Left ventricle myocardium superior (tissue), 1 donor: ENCODE measurements around the gene CCDC124. TPM values are rescaled to one million over a fixed set of nuclear protein-coding genes. Genes with fewer than 3 reads are reported as not detected.

Source experiments
- ATAC-seq: fragments of 200-7000 bp; cut with Tn5 transposase; one replicate; pipeline ENCODE4 v1.9.1; 2020; ENCODE audit warnings: mild to moderate bottlenecking, moderate library complexity
- DNase-seq: peaks from one replicate; pipeline ENCODE4 v3.0.0-alpha.2; 2020
- intact Hi-C: fragments of 100-400 bp; cut with micrococcal nuclease; formaldehyde crosslinking; loops from one replicate; pipeline ENCODE4 v1.11.0; 2022
- total RNA-seq: library from RNA; stranded (reverse); fragmentation: NEBNext Ultra II Directional; extraction: Animal tissue kit (Norgen Biotek cat#: 25700); gene quantifications from one replicate; pipeline ENCODE4 v1.2.1, GENCODE V29; 2021
- donor health status: DM: no; HTN: yes; CAD: no; lungs with severe emphysema.

The CCDC124 gene
- total RNA-seq, 1 donor from 2014 or later: 83.9 TPM

DNA sequence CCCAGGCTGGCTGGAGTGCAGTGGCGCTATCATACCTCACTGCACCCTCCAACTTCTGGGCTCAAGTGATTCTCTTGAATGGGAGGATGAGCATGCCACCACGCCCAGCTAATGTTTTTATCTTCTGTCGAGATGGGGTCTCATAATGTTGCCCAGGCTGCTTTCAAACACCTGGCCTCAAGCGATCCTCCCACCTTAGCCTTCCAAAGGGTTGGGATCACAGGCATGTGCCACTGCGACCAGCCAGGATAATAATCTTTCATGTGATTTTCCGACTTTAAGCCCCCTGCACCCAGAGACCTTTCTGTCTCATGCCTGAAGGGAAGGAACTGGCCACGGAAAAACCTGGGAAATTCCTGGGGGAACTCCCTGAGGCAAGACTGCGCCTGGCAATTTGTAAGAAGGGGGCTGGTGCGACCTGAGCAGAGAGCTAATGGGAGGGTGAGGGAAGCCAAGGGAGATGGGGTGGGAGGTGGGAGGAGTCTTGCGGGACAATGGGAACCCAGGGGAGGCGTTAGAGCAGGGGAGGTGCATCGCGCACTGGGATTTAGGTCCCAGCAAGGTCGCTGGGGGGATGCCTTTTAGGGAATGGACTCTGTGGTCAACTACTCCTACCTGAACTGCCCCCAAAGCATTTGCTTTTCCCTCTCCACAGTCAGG, 1.2 kb upstream of the CCDC124 start:
- DNase-seq (no peak), ATAC-seq (peak; percentile 5)
- intact Hi-C loops: no loop called here

DNA sequence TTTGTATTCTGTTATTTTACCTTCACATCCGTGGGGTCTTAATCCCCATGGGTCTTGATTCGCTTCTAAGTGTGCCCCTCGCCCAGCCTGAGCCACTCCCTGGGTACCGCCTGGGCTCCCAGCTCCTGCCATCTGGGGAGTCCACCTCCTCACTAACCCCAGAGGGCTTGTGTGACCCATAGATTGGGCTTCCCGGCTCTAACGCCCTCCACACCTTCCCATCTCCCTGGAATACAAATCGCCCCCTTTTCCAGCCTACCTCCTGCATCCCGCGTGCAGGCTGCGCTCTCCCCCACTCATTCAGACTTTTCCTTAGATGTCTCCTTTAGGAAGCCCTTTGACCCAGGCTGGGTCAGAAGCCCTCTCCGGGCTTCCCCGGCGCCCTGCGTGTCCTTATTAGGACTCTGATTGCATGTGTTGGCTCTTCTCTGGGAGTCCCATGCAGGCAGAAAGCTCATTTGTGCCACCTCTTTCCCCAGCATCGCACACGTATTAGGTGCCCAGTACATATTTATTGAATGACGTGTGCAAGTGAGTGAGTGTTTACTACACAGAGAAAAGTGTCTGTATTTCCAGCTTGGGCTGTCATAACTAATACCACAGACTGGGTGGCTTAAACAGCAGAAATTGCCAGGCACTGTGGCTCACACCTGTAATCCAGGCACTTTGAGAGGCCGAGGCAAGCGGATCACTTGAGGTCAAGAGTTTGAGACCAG, 757 bp downstream of the CCDC124 start:
- ATAC-seq: no peak
- intact Hi-C loops: no loop called here
- no peak for DNase-seq

DNA sequence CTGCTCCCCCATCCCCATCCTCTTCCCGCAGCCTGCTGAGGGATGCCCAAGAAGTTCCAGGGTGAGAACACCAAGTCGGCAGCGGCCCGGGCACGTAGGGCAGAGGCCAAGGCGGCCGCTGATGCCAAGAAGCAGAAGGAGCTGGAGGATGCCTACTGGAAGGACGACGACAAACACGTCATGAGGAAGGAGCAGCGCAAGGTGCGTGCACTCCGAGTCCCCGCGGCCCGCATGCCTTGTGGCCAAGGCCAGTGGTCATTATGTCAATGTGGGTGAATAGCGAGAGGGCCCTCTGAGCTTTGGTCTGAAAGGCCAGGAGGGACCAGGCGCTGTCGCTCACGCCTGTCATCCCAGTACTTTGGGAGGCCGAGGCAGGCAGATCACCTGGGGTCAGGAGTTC, 3.6 kb downstream of the CCDC124 start:
- no peak for ATAC-seq
- intact Hi-C loops: loop anchor here (5.0 kb wide), 1 partner anchor 61 kb away; no protein-coding TSS in a partner anchor
- no peak for DNase-seq

DNA sequence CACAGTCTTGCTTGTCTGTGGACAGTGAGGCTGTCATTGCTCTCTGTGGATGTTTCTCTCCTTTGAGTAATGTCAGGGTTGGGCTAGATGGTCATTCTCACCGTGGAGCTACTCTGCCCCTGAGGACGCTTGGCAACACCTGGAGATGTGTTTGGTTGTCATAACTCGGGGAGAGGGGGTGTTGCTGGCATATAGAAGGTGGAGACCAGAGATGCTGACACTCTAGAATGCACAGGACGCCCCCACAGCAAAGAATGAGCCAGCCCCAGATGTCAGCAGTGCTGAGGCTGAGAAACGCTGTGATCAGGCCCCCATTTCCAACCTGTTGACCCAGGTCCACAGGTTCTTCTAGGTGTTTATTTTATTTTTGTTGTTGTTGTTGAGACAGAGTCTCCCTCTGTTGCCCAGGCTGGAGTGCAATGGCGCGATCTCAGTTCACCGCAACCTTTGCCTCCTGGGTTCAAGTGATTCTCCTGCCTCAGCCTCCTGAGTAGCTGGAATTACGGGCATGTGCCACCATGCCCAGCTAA, 4.6 kb downstream of the CCDC124 start:
- no peak for DNase-seq
- intact Hi-C loops: loop anchor here (5.0 kb wide), 1 partner anchor 60 kb away; no protein-coding TSS in a partner anchor
- no peak for ATAC-seq

DNA sequence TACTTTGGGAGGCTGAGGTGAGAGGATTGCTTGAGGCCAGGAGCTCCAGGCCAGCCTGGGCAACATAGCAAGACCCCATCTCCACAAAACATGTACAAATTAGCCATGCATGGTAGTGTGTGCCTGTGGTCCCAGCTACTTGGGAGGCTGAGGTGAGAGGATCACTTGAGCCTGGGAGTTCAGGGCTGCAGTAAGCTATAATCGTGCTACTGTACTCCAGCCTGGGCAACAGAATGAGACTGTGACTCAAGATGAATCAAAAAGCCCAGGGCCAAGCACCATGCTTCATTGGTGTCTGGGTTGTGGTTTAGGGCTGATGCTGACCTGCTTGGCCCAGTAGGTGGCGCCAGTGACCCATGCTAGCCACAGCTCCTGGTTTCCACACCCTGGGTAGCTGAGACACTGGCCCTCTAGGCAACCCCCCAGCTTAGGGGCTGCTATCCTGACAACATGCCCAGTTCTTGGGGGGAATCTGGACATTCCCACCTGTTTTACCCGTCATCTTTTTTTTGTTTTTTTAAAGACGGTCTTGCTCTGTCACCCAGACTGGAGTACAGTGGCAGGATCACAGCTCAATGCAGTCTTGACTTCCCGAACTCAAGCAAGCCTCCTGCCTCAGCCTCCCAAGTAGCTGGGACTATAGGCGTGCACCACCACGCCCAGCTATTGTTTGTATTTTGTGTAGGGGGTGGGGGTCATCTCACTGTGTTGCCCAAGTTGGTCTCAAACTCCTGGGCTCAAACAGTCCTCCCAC, 5.5 kb downstream of the CCDC124 start:
- intact Hi-C loops: loop anchor here (5.0 kb wide), 1 partner anchor 59 kb away; no protein-coding TSS in a partner anchor

DNA sequence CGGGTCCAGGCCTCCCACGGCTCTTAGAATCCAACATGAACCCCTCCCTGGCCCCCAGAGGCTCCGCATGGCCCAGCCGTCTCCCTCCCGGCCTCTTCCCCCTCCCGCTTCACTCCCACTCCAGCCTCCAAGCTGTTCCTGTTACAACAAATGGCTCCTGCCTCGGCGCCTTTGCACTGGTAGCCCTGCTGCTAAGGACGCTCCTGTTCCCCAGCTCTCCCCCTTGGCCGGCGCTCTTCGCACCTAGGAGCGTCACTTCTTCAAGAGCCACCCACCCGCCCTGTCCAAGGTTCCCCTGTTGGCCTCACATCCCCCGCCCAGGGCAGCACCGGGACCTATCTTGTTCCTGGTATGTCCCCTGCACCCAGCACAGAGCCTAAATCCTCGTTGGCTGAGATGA, 9.4 kb downstream of the CCDC124 start:
- no peak for ATAC-seq

More for the DNA sequence above, 5.5 kb downstream of the CCDC124 start:
- ATAC-seq (peak; percentile 86), DNase-seq (peak; percentile 87)

DNA sequence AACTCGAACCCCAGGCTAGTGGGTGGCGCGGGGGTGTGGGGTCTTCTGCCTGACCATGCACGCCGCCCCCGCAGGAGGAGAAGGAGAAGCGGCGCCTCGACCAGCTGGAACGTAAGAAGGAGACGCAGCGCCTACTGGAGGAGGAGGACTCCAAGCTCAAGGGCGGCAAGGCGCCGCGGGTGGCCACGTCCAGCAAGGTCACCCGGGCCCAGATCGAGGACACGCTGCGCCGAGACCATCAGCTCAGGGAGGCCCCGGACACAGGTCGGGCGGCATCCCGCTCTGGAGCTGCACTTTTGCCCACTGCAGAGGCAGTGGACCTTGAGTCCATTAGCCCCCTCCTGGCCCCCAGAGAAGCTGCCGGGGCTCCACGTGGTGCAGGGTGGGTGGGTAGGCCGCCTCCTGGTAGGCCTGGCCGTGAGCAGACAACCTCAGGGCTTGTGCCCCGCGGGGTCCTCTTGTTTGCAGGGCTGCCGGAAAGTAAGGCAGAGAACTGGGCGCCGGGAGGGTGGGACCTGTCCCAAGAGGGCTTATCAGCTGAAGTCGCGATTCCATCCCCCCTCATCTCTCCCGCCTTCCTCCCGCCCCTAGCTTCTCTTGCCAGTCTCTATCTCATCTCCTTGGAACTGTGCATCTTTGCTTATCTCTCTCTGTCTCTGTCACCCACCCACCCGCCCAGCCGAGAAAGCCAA, 9.9 kb downstream of the CCDC124 start:
- no peak for DNase-seq
- intact Hi-C loops: no loop called here
- ATAC-seq: no peak

More for the DNA sequence above, 9.4 kb downstream of the CCDC124 start:
- intact Hi-C loops: no loop called here
- no peak for DNase-seq

DNA sequence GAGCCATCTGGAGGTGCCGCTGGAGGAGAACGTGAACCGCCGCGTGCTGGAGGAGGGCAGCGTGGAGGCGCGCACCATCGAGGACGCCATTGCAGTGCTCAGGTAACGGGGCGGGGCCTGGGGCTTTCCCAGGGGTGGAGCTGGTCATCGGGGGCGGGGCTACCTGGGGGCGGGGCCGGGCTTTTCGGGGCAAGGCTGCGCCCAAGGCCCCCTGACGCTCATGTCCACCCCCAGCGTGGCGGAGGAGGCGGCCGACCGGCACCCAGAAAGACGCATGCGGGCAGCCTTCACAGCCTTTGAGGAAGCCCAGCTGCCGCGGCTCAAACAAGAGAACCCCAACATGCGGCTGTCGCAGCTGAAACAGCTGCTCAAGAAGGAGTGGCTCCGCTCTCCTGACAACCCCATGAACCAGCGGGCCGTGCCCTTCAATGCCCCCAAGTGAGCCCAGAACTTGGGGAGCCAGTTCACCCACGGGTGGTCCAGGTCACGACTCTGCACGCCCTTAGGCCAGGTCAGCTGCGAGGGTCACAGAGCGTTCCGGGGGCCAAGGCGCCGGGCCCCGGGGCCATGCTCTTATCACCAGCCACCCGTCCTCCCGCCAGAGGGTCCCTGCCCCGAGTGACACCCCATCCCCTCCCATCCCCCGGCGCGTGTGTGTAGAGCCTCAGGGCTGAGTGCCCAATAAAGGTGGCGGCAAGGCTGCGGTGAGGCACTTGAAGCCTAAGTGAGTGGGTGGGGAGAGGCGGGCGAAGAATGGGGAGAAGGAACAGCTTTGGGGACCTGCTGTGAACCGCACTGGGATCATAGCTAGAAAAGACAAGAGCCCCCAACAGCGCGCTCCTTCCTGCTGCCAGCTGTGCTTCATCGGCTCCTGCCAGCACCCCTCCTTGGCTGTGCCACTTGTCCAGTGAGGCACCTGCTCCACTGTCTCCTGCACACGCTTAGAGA, 10.7 kb downstream of the CCDC124 start:
- intact Hi-C loops: no loop called here
- ATAC-seq (no peak), DNase-seq (no peak)

DNA sequence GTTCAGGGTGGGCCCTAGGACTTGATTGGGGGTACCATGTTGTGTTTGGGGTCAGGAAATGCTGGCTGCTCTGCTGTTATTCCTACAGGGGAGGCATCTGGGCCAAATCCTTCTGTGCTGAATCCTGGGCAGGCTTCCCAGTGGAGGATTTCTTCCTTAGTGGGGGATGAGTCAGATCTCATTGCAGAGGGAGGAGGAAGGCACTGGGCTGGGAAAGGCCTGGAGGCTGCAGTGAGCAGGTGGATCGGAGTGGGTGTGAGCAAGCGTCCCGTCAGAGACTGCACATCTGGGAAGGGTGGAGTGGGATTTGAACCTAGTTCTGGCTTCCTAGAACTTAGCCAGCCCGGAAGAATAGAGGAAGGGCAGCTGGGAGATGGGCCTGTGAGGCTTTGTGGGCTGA, 11.5 kb downstream of the CCDC124 start:
- intact Hi-C loops: no loop called here
- no peak for DNase-seq
- no peak for ATAC-seq

DNA sequence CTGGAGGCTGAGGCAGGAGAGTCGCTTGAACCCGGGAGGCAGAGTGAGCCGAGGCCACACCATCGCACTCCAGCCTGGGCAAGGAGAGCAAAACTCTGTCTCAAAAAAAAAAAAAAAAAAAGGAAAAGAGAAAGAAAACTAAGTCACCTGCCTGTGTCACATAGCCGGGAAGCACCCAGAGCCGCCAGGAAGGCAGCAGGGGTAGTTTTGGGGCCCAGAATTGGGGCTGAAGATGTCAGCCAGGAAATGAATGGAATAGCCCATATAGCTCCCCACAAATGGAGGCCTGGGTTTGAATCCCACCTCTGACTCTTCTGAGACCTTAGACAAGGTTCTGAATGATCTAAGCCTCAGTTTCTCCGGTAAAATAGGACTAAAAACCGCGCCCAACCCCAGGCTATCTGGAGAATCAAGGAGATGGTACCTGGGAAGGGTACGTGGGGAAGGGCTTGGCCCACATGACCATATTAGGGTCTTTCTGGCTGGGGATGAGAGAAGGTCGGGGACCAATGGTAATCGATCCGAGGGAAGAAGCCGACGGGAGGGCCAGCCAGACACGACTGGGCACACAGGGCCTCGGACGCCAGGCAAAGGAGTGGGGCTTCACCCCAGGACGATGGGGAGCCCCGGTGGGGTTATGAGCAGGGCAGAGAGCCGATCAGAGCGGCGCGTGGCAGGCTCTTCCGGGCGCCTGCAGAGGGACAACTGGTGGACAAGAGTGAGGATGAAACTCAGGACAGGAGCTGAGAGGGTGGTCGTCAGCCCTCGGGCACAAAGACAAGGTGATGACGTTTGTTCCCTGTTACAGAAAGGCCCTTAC, 14.4 kb downstream of the CCDC124 start:
- DNase-seq: peak; percentile 46
- peak; percentile 49 for ATAC-seq
- intact Hi-C loops: no loop called here

DNA sequence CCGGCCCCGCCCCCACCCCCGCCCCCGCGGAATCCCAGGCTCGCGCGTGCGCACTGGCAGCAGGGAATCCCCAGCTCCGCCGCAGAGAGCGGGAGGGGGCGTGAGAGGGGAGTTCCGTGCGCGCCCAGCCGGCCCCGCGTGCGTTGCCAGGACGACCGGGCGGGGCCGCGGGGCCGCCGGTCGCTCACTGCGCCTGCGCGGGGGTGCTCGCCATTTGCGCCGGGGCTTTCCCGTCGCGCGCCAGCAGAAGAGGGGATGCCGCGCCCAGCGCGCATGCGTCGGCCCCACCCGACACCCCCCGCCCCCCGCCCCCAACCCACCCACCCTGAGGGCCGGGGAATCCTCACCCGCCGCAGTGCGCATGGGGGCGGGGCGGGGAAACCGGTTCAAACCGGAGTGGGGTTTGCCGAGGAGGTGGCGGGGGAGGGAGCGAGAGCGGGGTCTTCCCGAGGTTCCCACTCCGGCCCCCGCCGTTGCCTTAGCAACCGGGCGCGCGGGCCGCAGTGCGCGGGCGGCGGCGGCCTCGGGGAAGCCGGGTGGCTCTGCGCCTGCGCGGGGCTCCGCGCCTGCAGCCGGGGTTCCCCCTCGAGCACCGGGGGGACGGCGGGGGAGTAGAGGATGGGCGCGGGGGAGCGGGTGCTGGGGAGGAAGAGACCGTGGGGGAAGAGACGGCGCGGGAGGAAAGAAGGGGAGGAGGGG, 15.1 kb downstream of the CCDC124 start:
- intact Hi-C loops: no loop called here
- ATAC-seq (peak; percentile 90), DNase-seq (peak; percentile 95)

DNA sequence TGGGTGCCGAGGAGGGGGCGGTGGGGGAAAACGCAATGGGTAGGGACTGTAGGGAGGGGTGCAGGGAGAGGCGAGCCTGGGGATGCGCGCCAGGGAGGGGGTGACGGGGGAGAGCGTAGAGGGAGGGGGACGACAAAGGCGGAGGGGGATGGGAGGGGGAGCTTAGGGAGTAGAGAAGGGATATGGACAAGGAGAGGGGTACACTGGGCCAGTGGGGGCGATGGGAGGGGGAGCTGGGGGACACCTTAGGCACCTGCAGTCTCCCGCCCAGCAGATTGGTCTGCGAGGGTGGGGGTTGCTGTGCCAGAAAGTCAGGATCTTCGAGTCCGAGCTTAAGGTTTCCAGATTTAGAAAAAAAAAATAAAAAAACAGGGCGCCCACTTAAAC, 15.7 kb downstream of the CCDC124 start:
- ATAC-seq (no peak), DNase-seq (no peak)
- intact Hi-C loops: no loop called here

DNA sequence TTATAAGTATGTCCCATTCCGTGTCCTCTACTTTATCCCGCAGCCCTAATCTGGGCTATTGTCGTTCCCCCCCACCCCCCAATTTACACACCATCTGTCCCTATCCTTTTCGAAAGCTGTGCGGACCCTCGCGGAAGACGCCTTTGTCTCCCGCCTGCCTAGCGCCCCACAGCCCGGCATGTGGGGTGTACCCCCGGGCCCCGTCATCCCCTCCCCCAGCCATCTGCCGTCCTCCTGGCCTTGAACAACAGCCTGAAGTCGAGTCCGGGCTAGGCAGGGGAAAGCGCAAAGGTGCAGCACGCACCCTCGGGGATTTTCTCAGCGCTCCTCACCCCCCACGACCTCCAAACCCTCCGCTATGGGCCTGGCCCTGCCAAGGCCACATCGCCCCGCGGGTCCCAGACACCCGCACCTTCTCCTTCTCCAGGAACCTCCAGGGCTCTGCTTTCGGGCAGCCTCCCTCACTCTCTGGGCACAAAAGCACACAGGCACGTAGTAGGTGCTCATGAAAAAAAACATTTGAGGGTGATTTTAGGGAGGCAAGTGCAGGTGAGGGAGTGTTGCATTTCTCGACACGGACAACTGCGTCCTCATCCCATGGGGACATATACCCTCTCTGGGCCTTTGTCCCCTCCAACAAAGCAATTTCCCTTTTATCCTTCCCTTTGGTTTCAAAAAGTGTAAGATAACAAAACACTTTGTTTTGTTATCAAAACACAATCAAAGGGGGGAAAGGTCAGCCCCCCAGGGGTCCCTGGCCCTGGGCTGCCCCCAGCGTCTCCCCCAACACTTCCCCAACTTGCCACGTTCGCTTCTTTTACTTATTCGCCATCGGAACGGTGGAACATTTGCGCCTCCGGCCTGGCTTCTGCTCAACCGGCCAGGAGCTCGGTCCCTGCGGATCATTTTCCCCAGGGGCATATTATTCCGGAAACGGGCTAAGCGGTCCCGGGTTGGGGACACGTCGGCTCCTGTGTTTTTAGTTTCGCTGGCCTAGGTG, 16.4 kb downstream of the CCDC124 start:
- DNase-seq: no peak
- no peak for ATAC-seq
- intact Hi-C loops: no loop called here

DNA sequence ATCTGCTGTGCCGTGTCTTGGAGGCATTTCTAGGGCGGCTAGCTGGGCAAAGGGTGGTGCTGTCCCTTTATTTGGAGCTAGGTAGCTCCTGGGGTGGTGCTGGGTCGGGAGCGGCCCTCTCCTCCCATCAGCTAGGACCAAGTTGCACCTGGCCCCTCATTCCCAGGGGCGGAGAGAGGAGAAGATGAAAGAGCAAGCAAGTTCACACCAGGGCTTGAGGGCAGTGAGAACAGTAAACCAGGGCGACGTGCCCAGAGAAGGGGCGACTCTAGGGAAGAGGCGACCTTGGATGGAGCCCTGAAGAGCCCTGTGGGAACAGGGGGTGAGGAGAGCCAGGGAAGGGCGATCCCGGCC, 17.1 kb downstream of the CCDC124 start:
- intact Hi-C loops: no loop called here
- ATAC-seq (no peak), DNase-seq (no peak)

DNA sequence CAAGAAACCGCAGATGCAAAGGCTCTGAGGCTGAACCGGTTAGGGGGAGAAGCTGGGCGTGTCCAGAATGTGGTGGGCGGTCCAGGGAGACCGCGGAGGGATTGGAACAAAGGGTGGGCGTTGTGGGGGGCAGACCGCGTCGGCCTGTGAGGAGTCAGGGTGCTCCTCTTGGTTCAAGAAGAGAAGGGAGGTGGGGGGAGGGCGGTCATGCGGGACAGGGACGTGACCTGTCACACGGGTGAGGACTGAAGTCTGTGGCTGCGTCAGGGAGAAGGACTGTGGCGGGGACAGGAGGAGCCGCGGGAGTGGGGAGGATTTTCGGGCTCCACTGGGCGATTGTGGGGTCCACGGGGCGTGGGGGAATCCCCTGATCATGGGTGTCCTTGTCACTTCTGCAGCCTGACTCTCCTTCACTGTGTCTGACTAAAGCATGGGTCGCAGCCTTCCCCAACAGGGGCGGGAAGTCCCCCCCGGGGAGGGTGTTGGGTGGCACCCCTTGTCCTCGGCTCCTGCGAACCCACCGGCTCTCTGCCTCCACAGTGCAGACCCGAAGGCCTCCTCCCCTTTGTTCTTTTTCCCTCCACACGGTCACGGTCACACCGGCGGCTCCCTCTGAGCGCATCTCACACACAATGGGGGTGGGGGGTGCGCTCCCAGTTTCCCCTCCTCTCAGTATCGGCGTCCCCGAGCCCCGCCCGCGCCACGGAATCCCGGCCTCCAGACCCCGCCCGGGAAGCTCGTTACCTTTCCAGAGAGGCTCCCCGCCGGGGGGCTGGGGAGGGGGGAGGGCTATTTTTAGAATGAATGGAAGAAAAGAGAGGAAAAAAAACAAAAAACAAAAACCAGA, 17.7 kb downstream of the CCDC124 start:
- no peak for DNase-seq
- no peak for ATAC-seq
- intact Hi-C loops: no loop called here
